Activated CD8-positive, alpha-beta memory T cell treated with anti-CD3 and anti-CD28 coated beads, Interleukin-2, amount 50 U/mL, for 1 hour (primary cell): ENCODE data around the gene RSPH4A.
A peak's percentile ranks its signal among the peaks of the same experiment; 100 is the strongest.
"Not testable (repeated sequence)": the region's sequence is repeated elsewhere in the genome, so short reads cannot be mapped to it uniquely, and the experiment has no call there.

Source experiments
- DNase-seq: peaks from one replicate; pipeline ENCODE4 v3.0.0-alpha.2; 2020; ENCODE audit errors: extremely low read depth

Gene RSPH4A

GRCh38 chr6:116615937-116616736 is at the start of gene RSPH4A:
TSS of gene RSPH4A (plus strand) at chr6:116616479. CDS start at chr6:116616624, 145 bp downstream.
- peak; percentile 21 for DNase-seq

GRCh38 chr6:116568111-116568510 is 48.2 kb upstream of the RSPH4A start:
- DNase-seq: no peak

- DNase-seq: no peak
Measured at GRCh38 chr6:116568821-116569755, 47.2 kb upstream of the RSPH4A start.

- peak; percentile 98 for DNase-seq
Measured at GRCh38 chr6:116570856-116571682, 45.2 kb upstream of the RSPH4A start, which contains the start of gene RWDD1. TSS of gene RWDD1 (plus strand) at chr6:116571504. CDS start at chr6:116571583, 79 bp downstream.

GRCh38 chr6:116571683-116572000 is 44.6 kb upstream of the RSPH4A start:
- DNase-seq: no peak

GRCh38 chr6:116572162-116572561 is 44.1 kb upstream of the RSPH4A start:
- DNase-seq: no peak

- DNase-seq: no peak
Measured at GRCh38 chr6:116575227-116575626, 41.1 kb upstream of the RSPH4A start.

- no peak for DNase-seq
Measured at GRCh38 chr6:116577486-116577885, 38.8 kb upstream of the RSPH4A start.

GRCh38 chr6:116578335-116578734 is 37.9 kb upstream of the RSPH4A start:
- no peak for DNase-seq

- DNase-seq: no peak
Measured at GRCh38 chr6:116579143-116579542, 37.1 kb upstream of the RSPH4A start.

GRCh38 chr6:116580198-116580597 is 36.1 kb upstream of the RSPH4A start:
- DNase-seq: no peak

GRCh38 chr6:116586276-116586675 is 30.0 kb upstream of the RSPH4A start:
- no peak for DNase-seq

GRCh38 chr6:116586738-116587137 is 29.5 kb upstream of the RSPH4A start:
- no peak for DNase-seq

GRCh38 chr6:116595247-116595646 is 21.0 kb upstream of the RSPH4A start:
- DNase-seq: no peak

- DNase-seq: no peak
Measured at GRCh38 chr6:116596815-116597214, 19.5 kb upstream of the RSPH4A start.

- DNase-seq: not testable (repeated sequence)
Measured at GRCh38 chr6:116603916-116604315, 12.4 kb upstream of the RSPH4A start.

- not testable (repeated sequence) for DNase-seq
Measured at GRCh38 chr6:116604868-116605267, 11.4 kb upstream of the RSPH4A start.

- DNase-seq: no peak
Measured at GRCh38 chr6:116605935-116606334, 10.3 kb upstream of the RSPH4A start.

GRCh38 chr6:116611056-116611455 is 5.2 kb upstream of the RSPH4A start:
- no peak for DNase-seq

GRCh38 chr6:116616737-116617053 is 416 bp downstream of the RSPH4A start:
- no peak for DNase-seq

GRCh38 chr6:116624036-116624805 is 7.9 kb downstream of the RSPH4A start:
- DNase-seq: no peak
